Kidney (tissue), 14 donors: Measurements from ENCODE around the gene LGI2. TPM values are rescaled to one million over a fixed set of nuclear protein-coding genes. Genes with fewer than 3 reads are reported as not detected.

Experiments used
- DNase-seq, 5 donors: peaks; one replicate each; pipeline ENCODE4 v3.0.0-alpha.2; 2013 to 2020
- FAIRE-seq: peaks from 2 replicates; lab custom pipeline; 2012; peaks lifted over from hg19 to GRCh38; lab: Jason Lieb, UNC
- H3K27ac ChIP-seq, 2 donors: one replicate each; pipeline ENCODE4 v1.7.0; 2013; ENCODE audit warnings: low read depth in 2 of 2, low read length in 2 of 2, inconsistent platforms in 1 of 2
- H3K27me3 ChIP-seq: one replicate; pipeline ENCODE4 v1.7.1; 2013; ENCODE audit warnings: low read length, inconsistent platforms; ENCODE audit not compliant: control insufficient read depth, insufficient read depth
- H3K36me3 ChIP-seq, 3 donors: one replicate each; pipeline versions ENCODE4 v1.7.0 to v1.7.1; 2013; ENCODE audit warnings: low read length in 3 of 3, control low read depth in 1 of 3, inconsistent platforms in 1 of 3; ENCODE audit not compliant: insufficient read depth in 3 of 3, control insufficient read depth in 2 of 3
- H3K4me1 ChIP-seq, 3 donors: one replicate each; pipeline versions ENCODE4 v1.7.0 to v1.7.1; 2013; ENCODE audit warnings: low read length in 3 of 3, inconsistent platforms in 1 of 3, low read depth in 1 of 3; ENCODE audit not compliant: control insufficient read depth in 2 of 3, insufficient read depth in 2 of 3
- H3K4me3 ChIP-seq, 3 donors: one replicate each; pipeline versions ENCODE4 v1.7.0 to v1.8.1; 2013; ENCODE audit warnings: low read length in 3 of 3, control low read depth in 1 of 3, inconsistent platforms in 1 of 3
- H3K9ac ChIP-seq, 3 donors: one replicate each; pipeline versions ENCODE4 v1.7.0 to v1.7.1; 2013; ENCODE audit warnings: low read length in 3 of 3, control low read depth in 1 of 3, inconsistent platforms in 1 of 3
- H3K9me3 ChIP-seq, 3 donors: one replicate each; pipeline versions ENCODE4 v1.7.0 to v1.7.1; 2013; ENCODE audit warnings: low read length in 3 of 3, control low read depth in 1 of 3, inconsistent platforms in 1 of 3; ENCODE audit not compliant: control insufficient read depth in 2 of 3, insufficient read depth in 1 of 3
- CTCF ChIP-seq: IDR thresholded peaks from 3 replicates; pipeline ENCODE4 v1.5.1; 2012; ENCODE audit warnings: mild to moderate bottlenecking, moderate library complexity, borderline replicate concordance; ENCODE audit not compliant: insufficient read depth; ENCODE audit errors: extremely low read depth
- intact Hi-C: fragments of 100-400 bp; cut with DNase I; formaldehyde crosslinking; loops from one replicate; pipeline ENCODE4 v1.11.1; 2022
- polyA plus RNA-seq: library from polyadenylated mRNA; stranded (reverse); fragments of 350-450 nt; fragmentation: Illumina TruSeq; extraction: RNeasy Lipid Tissue Mini Kit (QIAGEN cat#74804); gene quantifications from one replicate; pipeline ENCODE4 v1.2.3, GENCODE V29; 2014; ENCODE audit warnings: low read depth, low replicate concordance; ENCODE audit not compliant: insufficient read depth
- total RNA-seq: library from RNA; stranded (reverse); fragmentation: NEBNext Ultra II Directional; extraction: Animal tissue kit (Norgen Biotek cat#: 25700); gene quantifications from one replicate; pipeline ENCODE4 v1.2.1, GENCODE V29; 2021
- donor health status: control.
- donor health status: control.
- donor health status: control.
- donor health status: control.
- donor health status: control.
- donor health status: DM: yes; HTN: yes; CAD: no.
- donor health status: Normal renal cell carcinoma (clear cell type).

Gene LGI2
- total and polyA plus RNA-seq, 2 donors from 2014 or later: 4.8 to 7.5 TPM

- Histone ChIP-seq H3K36me3 (no peaks in the 10 kb centered on the region), H3K9ac (no peak overlapping the region), H3K27me3 (no peaks in the 10 kb centered on the region), H3K27ac (no peak overlapping the region), H3K4me1 (peaks cover 0 to 5% (median 0%) of the 10 kb centered on the region in 3 donors), H3K9me3 (no peaks in the 10 kb centered on the region), H3K4me3 (no peak overlapping the region)
- DNase-seq (peak in 1 of 5 donors; percentile 7), FAIRE-seq (no peak)
- TF ChIP-seq CTCF: no peak
- intact Hi-C loops: no loop called here
Measured at GRCh38 chr4:25028851-25029250, 1.9 kb downstream of the LGI2 start.

GRCh38 chr4:25022766-25023165, 8.0 kb downstream of the LGI2 start:
- TF ChIP-seq CTCF: no peak
- Histone ChIP-seq H3K27ac (no peak overlapping the region), H3K36me3 (no peaks in the 10 kb centered on the region), H3K4me3 (no peak overlapping the region), H3K9me3 (no peaks in the 10 kb centered on the region), H3K27me3 (no peaks in the 10 kb centered on the region), H3K4me1 (no peaks in the 10 kb centered on the region), H3K9ac (no peak overlapping the region)
- DNase-seq: peak in 1 of 5 donors; percentile 52
- no peak for FAIRE-seq
- intact Hi-C loops: no loop called here

- intact Hi-C loops: no loop called here
- Histone ChIP-seq H3K4me1 (no peaks in the 10 kb centered on the region), H3K9me3 (no peaks in the 10 kb centered on the region), H3K27me3 (no peaks in the 10 kb centered on the region), H3K27ac (no peak overlapping the region), H3K9ac (no peak overlapping the region), H3K36me3 (no peaks in the 10 kb centered on the region), H3K4me3 (no peak overlapping the region)
- no peak for TF ChIP-seq CTCF
- FAIRE-seq: no peak
- DNase-seq: peak in 2 of 5 donors; percentile 32 to 37
Measured at GRCh38 chr4:25021216-25021615, 9.5 kb downstream of the LGI2 start.

GRCh38 chr4:25020236-25020635, 10.5 kb downstream of the LGI2 start:
- DNase-seq (no peak), FAIRE-seq (no peak)
- H3K27ac ChIP-seq: no peak overlapping the region
- no peaks in the 10 kb centered on the region for H3K36me3 ChIP-seq
- H3K4me3 ChIP-seq: no peak overlapping the region
- H3K4me1 ChIP-seq: no peaks in the 10 kb centered on the region
- no peaks in the 10 kb centered on the region for H3K9me3 ChIP-seq
- intact Hi-C loops: no loop called here
- no peak for TF ChIP-seq CTCF
- H3K9ac ChIP-seq: no peak overlapping the region
- H3K27me3 ChIP-seq: no peaks in the 10 kb centered on the region
